Mesodermal cell (in vitro differentiated cells): ENCODE results near the gene ABCA13.

Experiments used
- H3K27ac ChIP-seq: 2 replicates; pipeline ENCODE4 v1.7.0; 2013; ENCODE audit warnings: mild to moderate bottlenecking, low read depth, low read length, moderate library complexity; ENCODE audit not compliant: severe bottlenecking
- H3K36me3 ChIP-seq: 2 replicates; pipeline ENCODE4 v1.7.1; 2013; ENCODE audit warnings: mild to moderate bottlenecking, low read length, moderate library complexity; ENCODE audit not compliant: control insufficient read depth, insufficient read depth
- H3K4me1 ChIP-seq: one replicate; pipeline ENCODE4 v1.7.1; 2013; ENCODE audit warnings: mild to moderate bottlenecking, low read length; ENCODE audit not compliant: insufficient read depth, control insufficient read depth, poor library complexity, severe bottlenecking
- H3K4me3 ChIP-seq: 2 replicates; pipeline ENCODE4 v1.7.0; 2013; ENCODE audit warnings: low read length, control low read depth, mild to moderate bottlenecking; ENCODE audit not compliant: insufficient read depth, poor library complexity, severe bottlenecking; ENCODE audit errors: extremely low read depth
- H3K9me3 ChIP-seq: 2 replicates; pipeline ENCODE4 v1.7.1; 2013; ENCODE audit warnings: mild to moderate bottlenecking, low read length, moderate library complexity; ENCODE audit not compliant: control insufficient read depth
- WGBS, 2 experiments: methylation state at CpG; one replicate each; pipeline ENCODE4 v1.1.5; 2013; ENCODE audit warnings: missing lambda C conversion rate in 2 of 2; ENCODE audit not compliant: insufficient coverage in 2 of 2; 5-methylcytosine and 5-hydroxymethylcytosine counted together

The ABCA13 gene

DNA sequence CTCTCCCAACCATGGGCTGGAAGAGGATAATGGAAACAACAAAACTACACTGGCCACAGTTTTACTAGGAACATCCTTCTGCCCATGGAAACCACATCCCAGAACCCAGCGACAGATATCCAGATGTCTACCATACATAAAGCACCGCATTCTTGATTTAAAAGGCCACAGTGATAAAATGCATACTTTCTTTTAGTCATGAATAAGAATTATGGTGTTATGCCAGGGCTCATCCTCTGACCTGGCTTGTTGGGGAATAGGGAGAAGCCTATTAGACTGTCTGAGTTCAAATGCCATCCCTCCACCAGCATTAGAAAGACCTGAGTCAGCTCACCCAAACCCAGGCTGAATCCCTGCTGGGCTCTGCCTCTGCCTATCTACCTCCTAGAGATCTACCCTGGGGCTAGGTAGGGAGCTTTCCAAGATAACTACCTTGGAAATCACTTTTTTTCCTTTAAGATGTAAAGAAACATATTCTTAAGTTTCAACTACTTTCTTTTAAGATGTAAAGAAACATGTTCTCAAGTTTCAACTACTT, 5.2 kb downstream of the ABCA13 start:
- WGBS, 2 experiments, result no CpG with 5 or more reads among the region's 2 CpGs
- H3K9me3 ChIP-seq, result no peaks in the 10 kb centered on the region

DNA sequence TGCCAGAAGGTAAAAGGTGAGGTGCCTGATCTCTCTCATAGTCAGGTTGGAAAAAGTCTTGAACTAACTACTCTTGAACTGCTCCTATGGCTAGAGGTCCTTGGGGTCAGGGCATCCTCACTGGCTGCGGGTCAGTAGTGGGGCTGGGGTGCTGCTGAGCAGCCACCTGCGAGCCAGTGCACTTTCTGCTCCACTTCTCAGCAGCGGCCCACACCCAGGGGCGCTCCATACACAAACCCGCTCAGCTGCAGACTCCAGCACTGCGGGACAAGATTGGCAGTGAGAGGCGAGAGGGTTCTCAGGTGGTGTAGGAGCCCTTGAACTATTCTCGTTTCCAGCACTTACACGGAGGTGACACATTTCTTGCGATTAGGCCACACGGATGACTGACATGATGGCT, 6.0 kb downstream of the ABCA13 start:
- H3K4me1 ChIP-seq, result no peaks in the 10 kb centered on the region
- WGBS, 2 experiments, result 91 to 93% methylated on average over 10 to 11 of the region's 11 CpGs

More for the DNA sequence above, 5.2 kb downstream of the ABCA13 start:
- H3K27ac ChIP-seq, result no peak overlapping the region
- H3K36me3 ChIP-seq, result no peaks in the 10 kb centered on the region
- H3K4me1 ChIP-seq, result no peaks in the 10 kb centered on the region
- H3K4me3 ChIP-seq, result no peak overlapping the region

DNA sequence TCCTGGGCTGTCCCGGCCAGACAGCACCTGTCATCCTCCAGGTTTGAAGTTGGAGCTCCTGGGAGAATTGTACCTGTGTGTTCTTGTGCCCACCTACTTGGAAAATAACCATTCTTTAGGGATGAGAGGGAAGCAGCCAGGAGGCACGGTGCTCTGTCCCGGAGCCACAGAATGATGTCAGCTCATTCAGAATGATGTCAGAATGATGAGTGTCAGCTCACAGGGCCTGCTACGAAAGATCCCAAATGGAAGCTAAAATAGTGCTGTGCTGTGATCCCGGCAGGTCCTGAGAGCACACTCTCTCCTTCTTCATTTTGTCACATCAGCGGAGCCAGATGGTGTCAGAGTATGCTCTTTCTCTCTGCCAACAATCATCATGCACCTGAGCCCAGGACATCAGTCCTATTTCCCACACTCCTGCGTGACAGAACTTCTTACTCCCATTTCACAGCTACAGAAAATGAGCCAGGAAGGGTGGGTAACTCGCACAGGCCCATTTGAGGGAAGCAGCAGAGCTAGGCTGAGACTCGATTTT, 8.3 kb downstream of the ABCA13 start:
- H3K36me3 ChIP-seq, result no peaks in the 10 kb centered on the region
- WGBS, 2 experiments, result 89 to 91% methylated on average over 6 to 8 of the region's 9 CpGs
- no peak overlapping the region for H3K27ac ChIP-seq
- H3K9me3 ChIP-seq, result no peaks in the 10 kb centered on the region
- H3K4me3 ChIP-seq, result no peak overlapping the region
- no peaks in the 10 kb centered on the region for H3K4me1 ChIP-seq

More for the DNA sequence above, 6.0 kb downstream of the ABCA13 start:
- Histone ChIP-seq H3K36me3 (no peaks in the 10 kb centered on the region), H3K27ac (no peak overlapping the region), H3K4me3 (no peak overlapping the region), H3K9me3 (no peaks in the 10 kb centered on the region)

DNA sequence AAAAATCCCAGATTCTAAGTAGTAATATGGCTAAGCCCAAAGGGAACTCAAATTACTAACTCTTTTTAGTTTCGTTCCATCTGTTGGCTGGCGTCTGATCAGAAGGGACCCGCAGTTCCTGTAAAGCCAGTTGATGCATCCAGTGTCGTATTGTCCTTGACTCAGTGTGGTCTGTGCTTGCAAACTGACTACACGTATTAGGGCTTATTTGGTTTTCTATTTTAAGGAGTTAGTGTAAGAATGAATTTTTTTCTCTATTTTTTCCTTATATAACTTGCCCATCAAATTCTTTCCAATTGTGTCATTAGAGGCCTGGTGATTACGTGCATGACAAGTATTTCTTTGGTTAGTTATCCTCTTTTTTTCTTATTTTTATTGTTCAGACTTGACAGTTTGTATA, 9.7 kb downstream of the ABCA13 start:
- 90 to 100% methylated on average over 4 of the region's 6 CpGs for WGBS, 2 experiments

DNA sequence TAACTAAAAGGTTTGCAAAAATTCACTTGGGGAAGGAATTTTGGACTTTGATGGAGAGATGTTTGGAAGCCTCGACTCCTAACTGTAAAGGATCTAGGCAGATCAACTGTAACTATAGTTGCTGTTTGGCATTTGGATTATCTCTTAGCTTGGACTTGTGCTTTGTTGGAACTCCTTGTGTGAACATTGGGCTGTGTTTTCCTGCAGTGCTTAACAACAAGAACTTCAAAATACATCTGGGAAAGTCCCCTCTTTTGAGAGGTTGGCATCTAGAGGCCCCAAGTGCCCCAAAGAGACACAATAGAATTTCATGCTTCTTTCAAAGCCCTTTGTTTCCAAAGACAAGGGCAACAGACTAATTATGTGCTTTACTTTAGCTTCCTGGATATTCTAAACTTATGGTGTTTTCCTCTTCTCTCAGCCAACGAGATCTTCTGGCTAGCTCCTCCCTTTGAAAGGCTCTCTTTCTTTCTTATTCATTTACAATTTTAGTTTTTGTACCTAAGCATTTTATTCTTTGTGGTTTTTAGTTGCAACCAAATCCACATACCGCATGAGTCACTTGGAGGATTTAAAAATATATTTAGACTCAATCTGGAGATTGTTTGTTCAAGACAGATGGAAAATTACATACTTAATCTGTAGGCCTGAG, 11.6 kb downstream of the ABCA13 start:
- Histone ChIP-seq H3K4me1 (no peaks in the 10 kb centered on the region), H3K36me3 (no peaks in the 10 kb centered on the region), H3K9me3 (no peaks in the 10 kb centered on the region), H3K4me3 (no peak overlapping the region), H3K27ac (no peak overlapping the region)
- WGBS, 2 experiments, result 60% methylated on average over 1 of the region's 3 CpGs; no CpG with 5 or more reads in 1 of the 2 experiments

More for the DNA sequence above, 9.7 kb downstream of the ABCA13 start:
- no peak overlapping the region for H3K27ac ChIP-seq
- H3K4me3 ChIP-seq, result no peak overlapping the region
- no peaks in the 10 kb centered on the region for H3K4me1 ChIP-seq
- H3K36me3 ChIP-seq, result no peaks in the 10 kb centered on the region
- H3K9me3 ChIP-seq, result no peaks in the 10 kb centered on the region

DNA sequence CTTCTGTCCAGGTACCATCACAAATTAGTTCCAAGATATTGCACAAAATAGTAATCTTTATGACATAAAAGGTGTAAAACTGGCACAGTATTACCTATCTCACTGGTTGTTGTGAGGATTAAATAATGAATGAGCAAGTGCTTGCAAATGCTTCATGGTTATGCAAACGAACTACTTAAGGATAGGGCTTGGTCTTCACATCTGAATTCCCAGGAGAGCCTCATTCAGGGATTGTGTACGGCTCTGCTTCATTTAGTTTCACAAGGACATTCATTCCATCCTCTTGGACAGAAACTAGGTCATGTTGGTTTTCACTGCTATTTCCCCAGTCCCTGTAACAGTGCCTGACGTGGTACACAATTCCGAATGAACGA, 12.1 kb downstream of the ABCA13 start:
- peaks cover 5% of the 10 kb centered on the region for H3K9me3 ChIP-seq
- H3K4me1 ChIP-seq, result no peaks in the 10 kb centered on the region
- H3K27ac ChIP-seq, result no peak overlapping the region
- H3K4me3 ChIP-seq, result no peak overlapping the region
- WGBS, 2 experiments, result 82 to 86% methylated on average over 5 of the region's 5 CpGs
- no peaks in the 10 kb centered on the region for H3K36me3 ChIP-seq

DNA sequence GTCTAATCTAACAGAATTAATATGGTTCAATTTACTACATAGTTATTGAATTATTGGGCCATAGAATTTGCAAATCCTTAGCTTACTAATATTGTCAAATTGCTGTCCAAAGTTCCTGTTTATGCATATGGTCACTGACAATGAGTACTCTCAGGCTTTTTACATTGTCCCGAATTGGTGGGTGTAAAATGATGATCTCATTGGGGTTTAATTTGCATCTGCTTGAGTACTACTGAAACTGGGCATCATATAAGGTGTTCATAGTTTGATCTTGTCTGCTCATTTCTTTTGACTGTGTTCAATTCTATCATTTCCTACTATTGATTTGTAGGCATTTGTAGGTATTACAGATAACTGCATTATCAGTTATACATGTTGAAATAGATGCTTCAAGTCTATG, 12.7 kb downstream of the ABCA13 start:
- Histone ChIP-seq H3K36me3 (no peaks in the 10 kb centered on the region), H3K9me3 (peaks cover 5% of the 10 kb centered on the region), H3K4me3 (no peak overlapping the region), H3K27ac (no peak overlapping the region), H3K4me1 (no peaks in the 10 kb centered on the region)
- 71 to 78% methylated on average over 1 of the region's 1 CpG for WGBS, 2 experiments

DNA sequence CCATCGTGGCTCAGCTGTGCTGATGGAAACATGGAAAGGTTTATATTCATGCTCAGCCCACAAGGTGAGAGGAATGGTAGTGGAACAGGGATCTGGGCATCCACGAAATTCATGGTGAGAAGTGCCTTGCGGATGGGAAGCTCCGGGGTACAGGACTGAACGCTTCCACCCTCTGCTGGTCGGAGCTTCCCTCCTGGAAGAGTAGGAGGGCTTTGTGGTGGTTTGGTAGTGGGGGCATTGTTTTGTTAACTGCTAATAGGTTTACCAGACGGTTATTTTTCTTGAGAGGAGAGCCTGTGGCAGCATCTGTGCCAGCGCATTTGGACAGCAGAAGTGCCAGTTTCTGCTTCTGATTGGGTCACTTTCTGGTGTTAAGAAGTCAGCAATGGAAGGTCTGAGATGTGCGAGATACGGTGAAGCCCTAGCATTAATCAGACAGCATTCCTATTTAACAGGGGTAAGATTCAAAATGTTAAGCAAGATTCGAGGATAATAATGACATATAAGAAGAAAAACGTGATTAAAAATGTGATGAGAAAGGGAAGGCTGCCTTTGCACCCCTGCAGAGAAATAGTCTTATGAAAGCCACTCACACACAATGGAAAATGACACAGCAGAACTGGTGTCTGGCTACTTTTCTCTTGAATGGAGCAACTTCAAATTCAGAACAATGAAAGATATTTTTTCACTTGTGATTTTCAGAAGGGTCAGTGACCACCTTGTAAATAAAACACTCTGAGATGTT, 17.7 kb downstream of the ABCA13 start:
- no peak overlapping the region for H3K27ac ChIP-seq
- H3K9me3 ChIP-seq, result peaks cover 5% of the 10 kb centered on the region
- no peak overlapping the region for H3K4me3 ChIP-seq
- H3K36me3 ChIP-seq, result no peaks in the 10 kb centered on the region
- H3K4me1 ChIP-seq, result no peaks in the 10 kb centered on the region
- 87 to 88% methylated on average over 11 of the region's 12 CpGs for WGBS, 2 experiments

DNA sequence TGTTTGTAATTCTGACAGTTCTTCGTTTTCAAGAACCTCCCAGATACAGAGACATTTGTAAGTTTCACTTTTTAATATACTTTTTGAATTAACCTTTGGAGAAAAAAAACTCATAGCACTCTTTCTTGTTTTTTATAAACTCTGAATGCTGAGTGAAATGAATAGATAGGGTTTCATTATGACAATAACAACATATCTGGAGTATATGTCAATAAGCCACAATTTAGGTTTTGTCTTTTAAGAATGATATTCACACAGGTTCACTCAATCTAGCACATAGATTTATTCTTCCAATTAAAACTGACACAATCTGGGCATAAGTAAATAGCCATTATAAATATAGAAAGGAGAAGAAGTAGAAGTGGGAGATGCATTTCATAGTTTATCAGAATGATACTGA, 21.7 kb downstream of the ABCA13 start:
- no peaks in the 10 kb centered on the region for H3K36me3 ChIP-seq
- H3K4me1 ChIP-seq, result no peaks in the 10 kb centered on the region
- no peak overlapping the region for H3K4me3 ChIP-seq
- no peak overlapping the region for H3K27ac ChIP-seq
- no CpG with 5 or more reads among the region's 1 CpG for WGBS, 2 experiments
- peaks cover 3% of the 10 kb centered on the region for H3K9me3 ChIP-seq

DNA sequence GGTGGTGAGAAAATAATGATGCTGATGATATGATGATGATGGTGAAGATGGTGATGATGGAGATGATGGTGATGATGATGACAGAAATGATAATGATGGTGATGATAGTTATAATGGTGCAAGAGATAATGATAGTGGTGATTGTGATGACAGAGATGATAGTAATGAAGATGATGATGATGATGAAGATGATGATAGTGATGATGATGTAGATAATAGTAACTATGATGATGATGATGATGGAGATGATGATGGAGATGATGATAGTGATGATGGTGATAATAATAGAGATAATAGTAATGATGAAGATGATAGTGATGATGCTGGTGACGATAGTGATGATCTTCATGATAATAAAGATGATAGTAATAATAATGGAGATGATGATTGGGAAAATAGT, 22.2 kb downstream of the ABCA13 start:
- 0% methylated on average over 1 of the region's 1 CpG for WGBS, 2 experiments
- no peaks in the 10 kb centered on the region for H3K36me3 ChIP-seq
- H3K9me3 ChIP-seq, result no peaks in the 10 kb centered on the region
- no peak overlapping the region for H3K27ac ChIP-seq
- no peaks in the 10 kb centered on the region for H3K4me1 ChIP-seq
- no peak overlapping the region for H3K4me3 ChIP-seq
